ENCODE data around the gene LILRB5.
"Not testable (repeated sequence)": the region's sequence is repeated elsewhere in the genome, so short reads cannot be mapped to it uniquely, and the experiment has no call there.

DNA sequence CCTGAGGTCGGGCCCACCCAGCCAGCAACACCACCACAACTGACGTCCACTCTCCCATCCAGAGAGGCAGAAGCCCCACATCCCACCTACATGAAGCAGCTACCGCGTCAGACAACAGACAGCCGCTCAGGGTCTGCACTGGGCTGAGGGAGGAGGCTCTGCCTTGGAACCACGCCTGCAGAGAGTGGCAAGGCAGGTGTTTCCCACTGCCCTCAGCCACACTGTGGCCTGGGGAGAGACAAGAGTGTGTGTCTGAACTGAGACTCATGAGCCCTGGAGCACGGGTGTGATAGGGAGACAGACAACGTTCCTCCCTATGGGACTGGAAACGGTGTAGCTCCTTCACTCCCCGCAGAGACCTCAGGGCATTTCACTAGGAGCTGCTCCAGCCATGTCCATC, 29.2 kb upstream of the LILRB5 start:
- not testable (repeated sequence) for TF ChIP-seq CTCF (IDR thresholded peaks at IDR 0.05 in 2 of 3, conservative IDR thresholded peaks at IDR 0.05 in 1 of 3; ENCODE audit: insufficient read depth in 2 of 3, low read depth in 1 of 3, low read length in 3 of 3); EZH2 (IDR thresholded peaks at IDR 0.05; ENCODE audit: borderline replicate concordance, low read depth, low read length); RB1 (IDR thresholded peaks at IDR 0.05; ENCODE audit: low read depth); ZNF77 (CRISPR knock-in tag; IDR thresholded peaks at IDR 0.05); PHF8 (IDR thresholded peaks at IDR 0.05; ENCODE audit: borderline replicate concordance, low read length); SMAD2 (IDR thresholded peaks at IDR 0.05; ENCODE audit: low read depth, low read length); YY1 (IDR thresholded peaks at IDR 0.05; ENCODE audit: borderline replicate concordance in 1 of 3, control insufficient read depth in 1 of 3, extremely low read depth in 1 of 3, insufficient read depth in 3 of 3, insufficient read length in 1 of 3, insufficient replicate concordance in 2 of 3, low read depth in 1 of 3, low read length in 2 of 3)
